ENCODE results near the gene DPEP1.

GRCh38 chr16:89624777-89625761, 11.6 kb downstream of the DPEP1 start:
- TF ChIP-seq REST (IDR thresholded peaks at IDR 0.05) = no peak
- no peak for TF ChIP-seq CTCF (IDR thresholded peaks at IDR 0.05; ENCODE audit: low read depth, low read length, missing input control)
- no peak for TF ChIP-seq TAF1 (conservative IDR thresholded peaks at IDR 0.05)
- no peak for TF ChIP-seq JUND (IDR thresholded peaks at IDR 0.05)
- no peak for TF ChIP-seq ATF3 (IDR thresholded peaks at IDR 0.05)
- TF ChIP-seq GABPA (IDR thresholded peaks at IDR 0.05 in 1 of 2, conservative IDR thresholded peaks at IDR 0.05 in 1 of 2) = no peak
- no peak for TF ChIP-seq MAX (IDR thresholded peaks at IDR 0.05)
- no peak for TF ChIP-seq ZBTB33 (IDR thresholded peaks at IDR 0.05)
- TF ChIP-seq RAD21 (IDR thresholded peaks at IDR 0.05) = no peak
- no peak for TF ChIP-seq EGR1 (IDR thresholded peaks at IDR 0.05; ENCODE audit: low read depth in 2 of 2)
- TF ChIP-seq NR2F2 (IDR thresholded peaks at IDR 0.05) = no peak
- TF ChIP-seq HNF4A (conservative IDR thresholded peaks at IDR 0.05) = no peak

Measured in liver (tissue), 3 donors.